H9 (cell line): ENCODE measurements around the gene TSSK6. TPM values are rescaled to one million over a fixed set of nuclear protein-coding genes. Genes with fewer than 3 reads are reported as not detected.
A peak's percentile ranks its signal among the peaks of the same experiment; 100 is the strongest.

Source experiments
- DNase-seq: peaks from one replicate; pipeline ENCODE4 v3.0.0-alpha.2; 2017
- H2AFZ ChIP-seq: one replicate; pipeline ENCODE4 v1.6.1; 2013; ENCODE audit warnings: mild to moderate bottlenecking, low read length, control low read depth, moderate library complexity
- H2AK5ac ChIP-seq: 2 replicates; pipeline ENCODE4 v1.6.1; 2013; ENCODE audit warnings: low read length, control low read depth, mixed read lengths; ENCODE audit not compliant: insufficient read length
- H2BK120ac ChIP-seq: one replicate; pipeline ENCODE4 v1.6.1; 2013; ENCODE audit warnings: low read depth, mild to moderate bottlenecking, low read length, control low read depth, inconsistent platforms; ENCODE audit not compliant: poor library complexity, severe bottlenecking
- H2BK12ac ChIP-seq: 2 replicates; pipeline ENCODE4 v1.6.1; 2013; ENCODE audit warnings: low read length, control low read depth, mixed read lengths, low read depth; ENCODE audit not compliant: insufficient read length
- H2BK15ac ChIP-seq: 2 replicates; pipeline ENCODE4 v1.6.1; 2013; ENCODE audit warnings: low read depth, low read length, control low read depth
- H2BK20ac ChIP-seq: one replicate; pipeline ENCODE4 v1.6.1; 2013; ENCODE audit warnings: low read depth, mild to moderate bottlenecking, low read length, control low read depth, inconsistent platforms; ENCODE audit not compliant: poor library complexity, severe bottlenecking
- H2BK5ac ChIP-seq: 2 replicates; pipeline ENCODE4 v1.6.1; 2013; ENCODE audit warnings: low read length, control low read depth, mixed read lengths; ENCODE audit not compliant: insufficient read length
- H3K14ac ChIP-seq: 2 replicates; pipeline ENCODE4 v1.6.1; 2013; ENCODE audit warnings: low read length, control low read depth; ENCODE audit not compliant: insufficient read depth
- H3K18ac ChIP-seq: 2 replicates; pipeline ENCODE4 v1.6.1; 2013; ENCODE audit warnings: low read depth, mild to moderate bottlenecking, mixed read lengths, low read length, control low read depth; ENCODE audit not compliant: insufficient read length
- H3K23ac ChIP-seq: 2 replicates; pipeline ENCODE4 v1.6.1; 2013; ENCODE audit warnings: low read length, control low read depth, mixed read lengths, low read depth; ENCODE audit not compliant: insufficient read length
- H3K23me2 ChIP-seq: 2 replicates; pipeline ENCODE4 v1.6.1; 2013; ENCODE audit warnings: low read depth, mild to moderate bottlenecking, mixed read lengths, low read length, control low read depth; ENCODE audit not compliant: insufficient read length, poor library complexity, severe bottlenecking
- H3K27ac ChIP-seq: 2 replicates; pipeline ENCODE4 v1.5.1; 2013; ENCODE audit warnings: low read length, control low read depth, mixed read lengths, low read depth; ENCODE audit not compliant: insufficient read length
- H3K27me3 ChIP-seq: 2 replicates; pipeline ENCODE4 v1.6.1; 2013; ENCODE audit warnings: low read length, control low read depth, inconsistent platforms; ENCODE audit not compliant: insufficient read depth
- H3K4ac ChIP-seq: 2 replicates; pipeline ENCODE4 v1.6.1; 2013; ENCODE audit warnings: low read depth, mild to moderate bottlenecking, control low read depth, inconsistent platforms, low read length, moderate library complexity
- H3K4me1 ChIP-seq: 2 replicates; pipeline ENCODE4 v1.6.1; 2013; ENCODE audit warnings: low read length, control low read depth, inconsistent platforms; ENCODE audit not compliant: insufficient read depth
- H3K4me2 ChIP-seq: 2 replicates; pipeline ENCODE4 v1.6.1; 2013; ENCODE audit warnings: low read length, control low read depth, mixed read lengths; ENCODE audit not compliant: insufficient read length, insufficient read depth
- H3K56ac ChIP-seq: 2 replicates; pipeline ENCODE4 v1.6.1; 2013; ENCODE audit warnings: low read depth, mild to moderate bottlenecking, mixed read lengths, low read length, control low read depth; ENCODE audit not compliant: insufficient read length
- H3K79me1 ChIP-seq: 2 replicates; pipeline ENCODE4 v1.6.1; 2013; ENCODE audit warnings: low read depth, mild to moderate bottlenecking, moderate library complexity, low read length, control low read depth, inconsistent platforms; ENCODE audit not compliant: insufficient read depth, poor library complexity, severe bottlenecking
- H3K79me2 ChIP-seq: 2 replicates; pipeline ENCODE4 v1.6.1; 2013; ENCODE audit warnings: low read length, control low read depth, inconsistent platforms; ENCODE audit not compliant: insufficient read depth
- H3K9ac ChIP-seq: 2 replicates; pipeline ENCODE4 v1.6.1; 2013; ENCODE audit warnings: low read length, control low read depth, mixed read lengths; ENCODE audit not compliant: insufficient read length; ENCODE audit errors: extremely low read depth
- H3K9me3 ChIP-seq: one replicate; pipeline ENCODE4 v1.6.1; 2013; ENCODE audit warnings: low read depth, low read length, inconsistent platforms; ENCODE audit not compliant: control insufficient read depth
- H3T11ph ChIP-seq: one replicate; pipeline ENCODE4 v1.6.1; 2013; ENCODE audit warnings: mild to moderate bottlenecking, low read length, control low read depth, inconsistent platforms
- H4K20me1 ChIP-seq: one replicate; pipeline ENCODE4 v1.6.1; 2013; ENCODE audit not compliant: control insufficient read depth, insufficient read length, insufficient read depth
- H4K5ac ChIP-seq: 2 replicates; pipeline ENCODE4 v1.6.1; 2013; ENCODE audit warnings: low read depth, mild to moderate bottlenecking, mixed read lengths, low read length, control low read depth; ENCODE audit not compliant: insufficient read length
- H4K8ac ChIP-seq: replicated peaks from 2 replicates; pipeline ENCODE4 v1.6.1; 2013; ENCODE audit warnings: low read length, control low read depth, mixed read lengths, low read depth; ENCODE audit not compliant: insufficient read length
- H4K91ac ChIP-seq: 2 replicates; pipeline ENCODE4 v1.6.1; 2013; ENCODE audit warnings: low read depth, mild to moderate bottlenecking, moderate library complexity, mixed read lengths, low read length, control low read depth; ENCODE audit not compliant: insufficient read length
- H3K27ac Mint-ChIP-seq, 3 experiments: 2 replicates in 2 of 3; 3 replicates in 1 of 3; pipeline ENCODE4 v1.8.0; 2020 to 2021; ENCODE audit warnings: mixed read lengths in 3 of 3, mild to moderate bottlenecking in 1 of 3, moderate library complexity in 1 of 3
- H3K27me3 Mint-ChIP-seq: 2 replicates; pipeline ENCODE4 v1.8.0; 2021; ENCODE audit warnings: low read depth, mild to moderate bottlenecking, moderate library complexity, mixed read lengths
- H3K36me3 Mint-ChIP-seq, 3 experiments: 2 replicates in 2 of 3; 3 replicates in 1 of 3; pipeline ENCODE4 v1.8.0; 2020 to 2021; ENCODE audit warnings: low read depth in 3 of 3, mixed read lengths in 3 of 3; ENCODE audit not compliant: insufficient read depth in 1 of 3
- H3K4me1 Mint-ChIP-seq, 2 experiments: 2 replicates each; pipeline ENCODE4 v1.8.0; 2020; ENCODE audit warnings: mixed read lengths in 2 of 2
- H3K4me3 Mint-ChIP-seq, 2 experiments: 2 replicates in 1 of 2; 3 replicates in 1 of 2; pipeline ENCODE4 v1.8.0; 2020 to 2021; ENCODE audit warnings: mild to moderate bottlenecking in 2 of 2, mixed read lengths in 2 of 2, moderate library complexity in 1 of 2
- H3K9me3 Mint-ChIP-seq, 2 experiments: 2 replicates in 1 of 2; 3 replicates in 1 of 2; pipeline ENCODE4 v1.8.0; 2020; ENCODE audit warnings: mild to moderate bottlenecking in 2 of 2, mixed read lengths in 2 of 2, moderate library complexity in 1 of 2
- WGBS: extraction: QIAGEN DNeasy Blood & Tissue Kit; methylation state at CpG from one replicate; pipeline ENCODE4 v1.1.7; 2013; ENCODE audit warnings: missing lambda C conversion rate, low lambda C conversion rate, mixed read lengths; ENCODE audit not compliant: insufficient read length; ENCODE audit errors: extremely low coverage; 5-methylcytosine and 5-hydroxymethylcytosine counted together
- total RNA-seq: library from RNA; stranded (reverse); gene quantifications from 2 replicates; pipeline ENCODE4 v1.2.1, GENCODE V29; 2021
- TF ChIP-seq, protein P1 (sequence below): fragments of 200-600 bp; sonication (generic); conservative IDR thresholded peaks from 3 replicates; pipeline ENCODE4 v1.8.0; 2021; ENCODE audit warnings: antibody characterized with exemption, mild to moderate bottlenecking

The TSSK6 gene
- total RNA-seq, 1 experiment from 2014 or later, result 2.6 TPM

- H3K9ac ChIP-seq, result no peak overlapping the region
- no peak overlapping the region for H3K27ac ChIP-seq
- Mint-ChIP-seq H3K4me1 (peaks cover 3 to 13% of the 10 kb centered on the region in 2 experiments), H3K27ac (peak overlapping the region in 2 of 3 experiments; percentile 70 to 90; a peak in 2 of 7 replicates), H3K36me3 (peaks cover 16 to 47% (median 39%) of the 10 kb centered on the region in 3 experiments), H3K4me3 (no peak overlapping the region), H3K27me3 (peaks cover 4% of the 10 kb centered on the region; the same call in 1 of the 2 replicates), H3K9me3 (no peaks in the 10 kb centered on the region)
- H3K27me3 ChIP-seq, result no peaks in the 10 kb centered on the region
- no CpG with 5 or more reads among the region's 11 CpGs for WGBS
- no peak overlapping the region for H2BK15ac ChIP-seq
- H3K9me3 ChIP-seq, result no peaks in the 10 kb centered on the region
- no peak for DNase-seq
- no peak overlapping the region for H3K56ac ChIP-seq
- no peak overlapping the region for H2BK12ac ChIP-seq
- TF ChIP-seq, protein P1, sequence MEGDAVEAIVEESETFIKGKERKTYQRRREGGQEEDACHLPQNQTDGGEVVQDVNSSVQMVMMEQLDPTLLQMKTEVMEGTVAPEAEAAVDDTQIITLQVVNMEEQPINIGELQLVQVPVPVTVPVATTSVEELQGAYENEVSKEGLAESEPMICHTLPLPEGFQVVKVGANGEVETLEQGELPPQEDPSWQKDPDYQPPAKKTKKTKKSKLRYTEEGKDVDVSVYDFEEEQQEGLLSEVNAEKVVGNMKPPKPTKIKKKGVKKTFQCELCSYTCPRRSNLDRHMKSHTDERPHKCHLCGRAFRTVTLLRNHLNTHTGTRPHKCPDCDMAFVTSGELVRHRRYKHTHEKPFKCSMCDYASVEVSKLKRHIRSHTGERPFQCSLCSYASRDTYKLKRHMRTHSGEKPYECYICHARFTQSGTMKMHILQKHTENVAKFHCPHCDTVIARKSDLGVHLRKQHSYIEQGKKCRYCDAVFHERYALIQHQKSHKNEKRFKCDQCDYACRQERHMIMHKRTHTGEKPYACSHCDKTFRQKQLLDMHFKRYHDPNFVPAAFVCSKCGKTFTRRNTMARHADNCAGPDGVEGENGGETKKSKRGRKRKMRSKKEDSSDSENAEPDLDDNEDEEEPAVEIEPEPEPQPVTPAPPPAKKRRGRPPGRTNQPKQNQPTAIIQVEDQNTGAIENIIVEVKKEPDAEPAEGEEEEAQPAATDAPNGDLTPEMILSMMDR, result no peak
- no peaks in the 10 kb centered on the region for H4K20me1 ChIP-seq
- no peak overlapping the region for H3K23ac ChIP-seq
- H2AK5ac ChIP-seq, result no peak overlapping the region
- H4K91ac ChIP-seq, result no peak overlapping the region
- no peaks in the 10 kb centered on the region for H3K79me1 ChIP-seq
- H2BK5ac ChIP-seq, result no peak overlapping the region
- no peak overlapping the region for H3K18ac ChIP-seq
- no peak overlapping the region for H2AFZ ChIP-seq
- no peak overlapping the region for H3T11ph ChIP-seq
- no peaks in the 10 kb centered on the region for H3K4me1 ChIP-seq
- no peak overlapping the region for H3K4me2 ChIP-seq
- no peak overlapping the region for H3K4ac ChIP-seq
- H2BK20ac ChIP-seq, result no peak overlapping the region
- no peak overlapping the region for H4K8ac ChIP-seq
- no peak overlapping the region for H3K14ac ChIP-seq
- no peaks in the 10 kb centered on the region for H3K23me2 ChIP-seq
- no peaks in the 10 kb centered on the region for H3K79me2 ChIP-seq
- no peak overlapping the region for H4K5ac ChIP-seq
- no peak overlapping the region for H2BK120ac ChIP-seq
Observed at GRCh38 chr19:19508217-19508616, 7.1 kb downstream of the TSSK6 start.
